Activated CD4-positive, alpha-beta T cell treated with anti-CD3 and anti-CD28 coated beads, Interleukin-2, amount 50 U/mL, for 48 hours (primary cell): ENCODE results near the gene RHOT1.

ENCODE experiments used
- DNase-seq, 2 experiments: peaks; one replicate each; pipeline ENCODE4 v3.0.0-alpha.2; 2020

RHOT1 gene

DNA sequence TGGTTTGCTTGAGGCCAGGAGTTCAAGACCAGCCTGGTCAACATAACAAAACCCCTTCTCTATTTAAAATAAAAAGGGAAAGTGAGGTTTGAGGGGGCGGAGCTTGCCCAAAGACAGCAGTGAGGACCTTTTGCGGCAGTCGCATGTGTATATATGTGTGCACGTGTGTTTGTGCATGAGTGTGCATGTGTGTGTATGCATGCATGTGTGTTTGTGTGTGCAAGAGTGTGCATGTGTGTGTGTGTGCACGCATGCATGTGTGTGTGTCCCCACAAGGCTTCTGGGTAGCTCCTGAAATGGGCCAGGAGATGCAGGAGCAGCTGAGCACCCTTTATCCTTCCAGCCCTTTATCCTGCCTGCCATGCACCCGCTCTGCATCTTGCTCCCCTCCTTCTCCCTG is 132.3 kb downstream of the RHOT1 start:
- DNase-seq = no peak
